Measurements from ENCODE around the gene CHD9.

Gene CHD9

DNA sequence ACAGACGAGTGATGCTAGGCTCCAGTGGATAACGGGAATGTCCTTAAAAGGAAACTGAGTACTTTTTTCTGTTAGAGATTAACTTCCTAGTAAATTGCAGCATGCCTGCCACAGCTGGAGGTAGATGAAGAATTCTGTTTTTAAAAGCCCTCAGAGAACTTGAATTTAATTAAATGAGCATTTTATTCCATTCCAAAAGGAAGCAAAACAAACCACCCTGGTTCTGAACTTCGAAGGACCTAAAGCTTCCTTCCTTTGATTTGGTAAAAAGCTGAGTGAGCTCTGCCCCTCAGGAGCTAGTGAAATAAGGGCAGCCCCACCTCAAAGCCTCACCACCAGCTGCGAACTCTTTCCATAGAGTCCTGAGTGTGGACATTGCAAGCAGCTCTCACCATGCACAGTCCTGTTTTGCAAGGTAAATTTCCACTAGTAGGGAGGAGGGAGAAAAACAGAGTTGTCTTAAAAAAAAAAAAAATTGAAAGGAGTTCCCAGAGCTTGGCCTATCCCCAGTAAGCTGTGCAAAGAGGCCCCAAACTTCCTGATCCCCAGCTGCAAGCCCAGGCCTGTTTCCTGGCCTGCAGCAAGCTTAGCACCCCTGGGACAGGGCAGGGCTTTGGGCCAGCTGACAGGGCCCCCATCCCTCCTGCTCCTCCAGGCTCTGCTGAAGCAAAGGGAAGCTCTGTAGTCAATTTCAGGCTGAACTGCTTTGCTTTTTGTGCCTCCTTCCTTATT, 13.3 kb upstream of the CHD9 start (continued):
- TF ChIP-seq, protein P1, sequence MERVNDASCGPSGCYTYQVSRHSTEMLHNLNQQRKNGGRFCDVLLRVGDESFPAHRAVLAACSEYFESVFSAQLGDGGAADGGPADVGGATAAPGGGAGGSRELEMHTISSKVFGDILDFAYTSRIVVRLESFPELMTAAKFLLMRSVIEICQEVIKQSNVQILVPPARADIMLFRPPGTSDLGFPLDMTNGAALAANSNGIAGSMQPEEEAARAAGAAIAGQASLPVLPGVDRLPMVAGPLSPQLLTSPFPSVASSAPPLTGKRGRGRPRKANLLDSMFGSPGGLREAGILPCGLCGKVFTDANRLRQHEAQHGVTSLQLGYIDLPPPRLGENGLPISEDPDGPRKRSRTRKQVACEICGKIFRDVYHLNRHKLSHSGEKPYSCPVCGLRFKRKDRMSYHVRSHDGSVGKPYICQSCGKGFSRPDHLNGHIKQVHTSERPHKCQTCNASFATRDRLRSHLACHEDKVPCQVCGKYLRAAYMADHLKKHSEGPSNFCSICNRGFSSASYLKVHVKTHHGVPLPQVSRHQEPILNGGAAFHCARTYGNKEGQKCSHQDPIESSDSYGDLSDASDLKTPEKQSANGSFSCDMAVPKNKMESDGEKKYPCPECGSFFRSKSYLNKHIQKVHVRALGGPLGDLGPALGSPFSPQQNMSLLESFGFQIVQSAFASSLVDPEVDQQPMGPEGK (tag by site-specific recombination; IDR thresholded peaks at IDR 0.05): 0 out of 2 replicates have a peak, but pooled peaks have one; percentile 14
- TF ChIP-seq ZNF426 (tag by site-specific recombination; IDR thresholded peaks at IDR 0.05) (no peak), ZSCAN30 (tag by site-specific recombination; IDR thresholded peaks at IDR 0.05) (no peak)

DNA sequence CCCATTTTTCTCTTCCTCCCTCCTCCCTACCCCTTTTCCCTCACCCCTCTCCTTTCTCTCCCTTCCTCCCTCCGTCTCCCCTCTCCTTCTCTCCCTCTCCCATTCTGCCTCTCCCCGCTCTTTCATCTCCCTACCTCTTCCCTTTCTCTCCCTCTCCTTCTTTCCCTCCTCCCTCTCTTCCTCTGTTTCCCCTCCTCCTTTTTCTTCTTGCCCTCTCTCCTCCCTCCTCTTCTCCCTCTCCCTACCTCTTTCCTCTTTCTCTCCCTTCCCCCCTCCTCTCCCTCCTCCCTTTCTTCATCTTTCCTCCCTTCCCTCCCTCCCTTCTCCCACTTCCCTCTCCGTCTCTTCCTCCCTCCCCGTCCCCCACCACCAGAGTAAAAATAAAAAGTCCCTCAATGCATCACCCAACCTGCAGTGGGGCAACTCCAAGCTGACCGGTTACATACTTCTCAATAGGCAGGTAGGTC, 12.5 kb upstream of the CHD9 start:
- POLR2A ChIA-PET: interaction anchor here (0.6 kb wide), 1 partner anchor 33 kb away, joined by 4 read pairs; no protein-coding TSS in a partner anchor
- peak; percentile 49; the same call in 1 of the 2 replicates for TF ChIP-seq ZNF776 (tag by site-specific recombination; IDR thresholded peaks at IDR 0.05; ENCODE audit: borderline replicate concordance)
- TF ChIP-seq ZNF266 (tag by site-specific recombination; IDR thresholded peaks at IDR 0.05; ENCODE audit: low read depth): peak; percentile 8; the same call in 1 of the 2 replicates
- TF ChIP-seq SP2 (tag by site-specific recombination; IDR thresholded peaks at IDR 0.05): no peak
- peak; percentile 78 for TF ChIP-seq ZNF366 (tag by site-specific recombination; conservative IDR thresholded peaks at IDR 0.05)
- 0 out of 2 replicates have a peak, but pooled peaks have one; percentile 52 for TF ChIP-seq ZNF544 (tag by site-specific recombination; IDR thresholded peaks at IDR 0.05)
- TF ChIP-seq, protein P2, sequence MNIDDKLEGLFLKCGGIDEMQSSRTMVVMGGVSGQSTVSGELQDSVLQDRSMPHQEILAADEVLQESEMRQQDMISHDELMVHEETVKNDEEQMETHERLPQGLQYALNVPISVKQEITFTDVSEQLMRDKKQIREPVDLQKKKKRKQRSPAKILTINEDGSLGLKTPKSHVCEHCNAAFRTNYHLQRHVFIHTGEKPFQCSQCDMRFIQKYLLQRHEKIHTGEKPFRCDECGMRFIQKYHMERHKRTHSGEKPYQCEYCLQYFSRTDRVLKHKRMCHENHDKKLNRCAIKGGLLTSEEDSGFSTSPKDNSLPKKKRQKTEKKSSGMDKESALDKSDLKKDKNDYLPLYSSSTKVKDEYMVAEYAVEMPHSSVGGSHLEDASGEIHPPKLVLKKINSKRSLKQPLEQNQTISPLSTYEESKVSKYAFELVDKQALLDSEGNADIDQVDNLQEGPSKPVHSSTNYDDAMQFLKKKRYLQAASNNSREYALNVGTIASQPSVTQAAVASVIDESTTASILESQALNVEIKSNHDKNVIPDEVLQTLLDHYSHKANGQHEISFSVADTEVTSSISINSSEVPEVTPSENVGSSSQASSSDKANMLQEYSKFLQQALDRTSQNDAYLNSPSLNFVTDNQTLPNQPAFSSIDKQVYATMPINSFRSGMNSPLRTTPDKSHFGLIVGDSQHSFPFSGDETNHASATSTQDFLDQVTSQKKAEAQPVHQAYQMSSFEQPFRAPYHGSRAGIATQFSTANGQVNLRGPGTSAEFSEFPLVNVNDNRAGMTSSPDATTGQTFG (tag by site-specific recombination; IDR thresholded peaks at IDR 0.05; ENCODE audit: borderline replicate concordance): peak; percentile 48; the same call in 1 of the 2 replicates
- TF ChIP-seq, protein P3, sequence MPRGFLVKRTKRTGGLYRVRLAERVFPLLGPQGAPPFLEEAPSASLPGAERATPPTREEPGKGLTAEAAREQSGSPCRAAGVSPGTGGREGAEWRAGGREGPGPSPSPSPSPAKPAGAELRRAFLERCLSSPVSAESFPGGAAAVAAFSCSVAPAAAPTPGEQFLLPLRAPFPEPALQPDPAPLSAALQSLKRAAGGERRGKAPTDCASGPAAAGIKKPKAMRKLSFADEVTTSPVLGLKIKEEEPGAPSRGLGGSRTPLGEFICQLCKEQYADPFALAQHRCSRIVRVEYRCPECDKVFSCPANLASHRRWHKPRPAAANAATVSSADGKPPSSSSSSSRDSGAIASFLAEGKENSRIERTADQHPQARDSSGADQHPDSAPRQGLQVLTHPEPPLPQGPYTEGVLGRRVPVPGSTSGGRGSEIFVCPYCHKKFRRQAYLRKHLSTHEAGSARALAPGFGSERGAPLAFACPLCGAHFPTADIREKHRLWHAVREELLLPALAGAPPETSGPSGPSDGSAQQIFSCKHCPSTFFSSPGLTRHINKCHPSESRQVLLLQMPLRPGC (tag by site-specific recombination; IDR thresholded peaks at IDR 0.05): no peak
- no peak for TF ChIP-seq ZNF561 (tag by site-specific recombination; IDR thresholded peaks at IDR 0.05; ENCODE audit: borderline replicate concordance)
- TF ChIP-seq ZNF785 (tag by site-specific recombination; IDR thresholded peaks at IDR 0.05): 0 out of 2 replicates have a peak, but pooled peaks have one; percentile 23
- peak; percentile 16; the same call in 1 of the 2 replicates for TF ChIP-seq YY2 (tag by site-specific recombination; IDR thresholded peaks at IDR 0.05)
- TF ChIP-seq ZNF157 (tag by site-specific recombination; IDR thresholded peaks at IDR 0.05): peak; percentile 39; the same call in 1 of the 2 replicates
- peak; percentile 67; the same call in 1 of the 2 replicates for TF ChIP-seq ZNF777 (tag by site-specific recombination; IDR thresholded peaks at IDR 0.05; ENCODE audit: borderline replicate concordance)
- 0 out of 2 replicates have a peak, but pooled peaks have one; percentile 34 for TF ChIP-seq ZNF658 (tag by site-specific recombination; IDR thresholded peaks at IDR 0.05)
- TF ChIP-seq, protein P4, sequence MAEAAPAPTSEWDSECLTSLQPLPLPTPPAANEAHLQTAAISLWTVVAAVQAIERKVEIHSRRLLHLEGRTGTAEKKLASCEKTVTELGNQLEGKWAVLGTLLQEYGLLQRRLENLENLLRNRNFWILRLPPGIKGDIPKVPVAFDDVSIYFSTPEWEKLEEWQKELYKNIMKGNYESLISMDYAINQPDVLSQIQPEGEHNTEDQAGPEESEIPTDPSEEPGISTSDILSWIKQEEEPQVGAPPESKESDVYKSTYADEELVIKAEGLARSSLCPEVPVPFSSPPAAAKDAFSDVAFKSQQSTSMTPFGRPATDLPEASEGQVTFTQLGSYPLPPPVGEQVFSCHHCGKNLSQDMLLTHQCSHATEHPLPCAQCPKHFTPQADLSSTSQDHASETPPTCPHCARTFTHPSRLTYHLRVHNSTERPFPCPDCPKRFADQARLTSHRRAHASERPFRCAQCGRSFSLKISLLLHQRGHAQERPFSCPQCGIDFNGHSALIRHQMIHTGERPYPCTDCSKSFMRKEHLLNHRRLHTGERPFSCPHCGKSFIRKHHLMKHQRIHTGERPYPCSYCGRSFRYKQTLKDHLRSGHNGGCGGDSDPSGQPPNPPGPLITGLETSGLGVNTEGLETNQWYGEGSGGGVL (tag by site-specific recombination; IDR thresholded peaks at IDR 0.05): peak; percentile 80
- peak; percentile 78 for TF ChIP-seq PRDM1 (tag by site-specific recombination; IDR thresholded peaks at IDR 0.05)
- peak; percentile 23; the same call in 1 of the 2 replicates for TF ChIP-seq ZNF521 (tag by site-specific recombination; IDR thresholded peaks at IDR 0.05)
- Histone ChIP-seq H3K4me3 (ENCODE audit: low read depth, low read length) (no peak overlapping the region), H3K9me3 (ENCODE audit: control insufficient read depth, insufficient read depth, low read depth, low read length) (no peaks in the 10 kb centered on the region), H3K36me3 (ENCODE audit: control insufficient read depth in 2 of 2, insufficient read depth in 1 of 2, low read length in 2 of 2) (no peaks in the 10 kb centered on the region), H3K4me1 (ENCODE audit: control insufficient read depth, insufficient read depth, low read length) (no peaks in the 10 kb centered on the region), H3K27ac (ENCODE audit: extremely low read depth, low read depth, low read length) (no peak overlapping the region)
- CTCF ChIA-PET: no interaction called here

All from HEK293 (cell line).